Measurements from ENCODE around the gene SEMA6A.
"Not testable (repeated sequence)": the region's sequence is repeated elsewhere in the genome, so short reads cannot be mapped to it uniquely, and the experiment has no call there.

SEMA6A gene

DNA sequence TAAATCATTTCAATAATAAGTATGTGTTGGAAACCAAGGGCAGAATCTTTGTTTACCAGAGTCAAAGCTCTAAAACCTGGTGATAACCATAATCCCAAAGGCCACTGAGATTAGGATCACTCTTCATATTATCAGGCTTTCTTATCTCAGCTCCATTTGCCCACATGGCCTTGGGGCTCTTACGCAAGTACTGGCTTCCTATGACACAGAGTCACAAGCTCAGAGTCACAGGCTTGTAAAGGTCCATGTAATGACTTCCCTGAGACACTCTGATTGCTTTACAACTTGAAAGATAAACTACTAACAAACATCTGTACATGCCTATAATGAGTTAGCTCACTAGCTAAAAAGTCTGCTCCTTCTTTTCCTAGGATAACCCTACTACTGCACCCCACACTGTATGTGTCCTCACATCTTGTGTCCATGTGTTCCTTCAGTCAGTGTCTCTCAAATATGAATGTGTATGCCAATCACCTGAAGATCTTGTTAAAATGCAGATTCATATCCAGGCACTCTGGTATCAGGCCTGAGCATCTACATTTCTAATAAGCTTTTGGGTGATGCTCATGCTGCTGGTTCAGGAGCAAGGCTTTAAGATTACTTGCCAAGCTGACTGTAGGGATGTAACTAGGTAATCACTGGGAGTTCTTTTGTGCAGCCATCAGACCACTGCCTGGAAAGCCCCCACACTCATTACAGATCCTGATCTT lies 28.4 kb downstream of the SEMA6A start:
- DNase-seq: no peak

DNA sequence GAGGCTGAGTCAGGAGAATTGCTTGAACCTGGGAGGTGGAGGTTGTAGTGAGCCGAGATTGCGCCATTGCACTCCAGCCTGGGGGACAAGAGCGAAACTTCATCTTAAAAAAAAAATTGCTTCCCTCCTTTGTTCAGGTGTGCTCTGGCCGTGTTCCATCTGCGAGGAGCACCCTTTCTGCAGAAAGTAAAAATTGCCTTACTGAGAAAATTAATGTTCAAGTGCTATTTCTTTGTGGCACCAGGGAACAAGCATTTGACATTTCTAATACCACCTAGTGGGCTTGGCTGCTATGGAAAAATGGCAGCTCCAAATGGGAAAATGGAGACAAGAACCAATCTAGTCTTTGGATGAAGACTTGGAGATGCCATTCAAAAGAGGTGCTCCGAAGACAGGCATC lies 29.2 kb downstream of the SEMA6A start:
- not testable (repeated sequence) for DNase-seq

DNA sequence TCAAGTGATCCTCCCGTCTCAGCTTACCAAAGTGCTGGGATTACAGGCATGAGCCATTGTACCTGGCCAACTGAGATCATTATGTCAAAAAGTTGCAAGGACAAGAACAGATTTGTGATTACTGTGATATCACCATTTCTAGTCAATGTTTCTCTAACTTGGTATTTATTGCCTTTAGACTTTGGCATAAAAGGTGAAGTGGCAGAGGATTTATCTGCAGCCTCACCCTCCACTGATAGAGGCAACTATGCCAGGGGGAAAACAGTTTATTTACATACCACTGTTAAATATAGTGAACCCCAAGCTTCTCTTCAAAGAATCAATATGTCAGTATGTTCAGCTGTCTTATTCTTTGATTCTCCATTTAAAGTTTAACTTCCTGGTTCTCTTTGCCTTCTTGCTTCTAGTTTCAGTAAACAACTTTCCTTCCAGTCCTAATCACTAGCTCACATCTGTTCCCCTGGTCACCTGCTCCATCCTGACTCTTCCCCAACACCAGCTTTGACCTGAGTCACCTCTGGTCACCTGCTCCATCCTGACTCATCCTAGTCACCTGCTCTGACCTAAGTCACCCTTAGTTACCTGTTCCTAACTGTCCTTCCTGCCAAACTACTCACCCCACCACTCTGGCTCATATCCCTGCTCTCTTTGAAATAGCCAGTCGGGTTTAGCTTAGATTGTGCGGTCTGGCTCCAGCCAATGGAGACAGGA lies 29.9 kb downstream of the SEMA6A start:
- DNase-seq: no peak

DNA sequence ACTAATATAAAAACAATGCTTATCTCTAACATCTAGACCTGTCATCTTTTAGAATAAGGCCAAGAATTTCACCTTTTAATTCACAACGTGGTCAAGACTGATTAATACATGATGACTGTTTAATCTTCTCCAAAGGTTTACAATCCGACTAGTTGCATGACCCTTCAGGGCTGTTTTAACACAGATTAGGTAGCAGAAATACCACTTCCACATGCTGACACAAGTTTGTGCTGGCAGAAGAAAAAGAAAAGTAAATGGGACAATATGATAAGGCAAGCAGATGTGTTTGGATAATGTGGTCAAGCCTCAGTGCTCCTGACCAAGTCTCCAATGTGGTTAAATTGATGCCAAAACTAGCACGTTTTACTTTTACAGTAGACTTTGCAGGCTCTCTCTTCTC lies 31.1 kb downstream of the SEMA6A start:
- DNase-seq: no peak

DNA sequence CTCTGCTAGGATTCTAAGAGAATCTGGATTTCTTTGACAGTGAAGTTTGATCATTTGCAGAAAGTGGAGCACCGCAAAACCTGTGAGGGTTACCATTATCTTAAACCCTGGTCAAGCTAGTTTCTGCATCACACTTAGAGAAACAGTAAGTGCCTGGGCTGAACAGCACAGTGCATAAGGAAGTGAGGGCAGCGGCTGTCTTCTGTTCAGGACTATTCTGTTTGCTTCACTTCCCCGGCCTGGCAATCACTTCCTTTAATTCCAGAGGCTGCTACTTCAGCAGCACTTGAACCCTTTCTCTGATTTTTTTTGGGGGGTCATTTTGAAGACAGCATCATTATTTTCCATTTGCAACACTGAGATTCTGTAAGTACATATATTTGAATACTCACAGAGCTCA lies 32.0 kb downstream of the SEMA6A start:
- DNase-seq: no peak

DNA sequence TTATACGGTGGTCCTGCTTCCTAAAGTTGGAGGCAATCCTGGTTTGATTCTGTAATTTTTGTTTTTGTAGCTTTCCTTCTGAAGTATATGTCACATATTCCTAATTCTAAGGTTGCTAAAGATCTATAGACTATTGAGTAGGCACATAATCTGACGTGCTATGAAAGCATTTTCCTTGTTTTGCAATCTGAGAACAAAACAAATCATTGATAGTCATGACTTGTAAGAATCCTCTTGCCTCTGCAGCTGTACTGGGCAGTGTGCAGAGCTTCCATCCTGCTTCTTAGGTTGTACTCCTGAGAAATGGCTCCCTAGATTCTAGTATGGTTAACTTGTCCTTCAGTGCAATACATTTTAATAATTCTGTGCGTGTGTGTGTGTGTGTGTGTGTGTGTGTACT lies 35.4 kb downstream of the SEMA6A start:
- DNase-seq: no peak

DNA sequence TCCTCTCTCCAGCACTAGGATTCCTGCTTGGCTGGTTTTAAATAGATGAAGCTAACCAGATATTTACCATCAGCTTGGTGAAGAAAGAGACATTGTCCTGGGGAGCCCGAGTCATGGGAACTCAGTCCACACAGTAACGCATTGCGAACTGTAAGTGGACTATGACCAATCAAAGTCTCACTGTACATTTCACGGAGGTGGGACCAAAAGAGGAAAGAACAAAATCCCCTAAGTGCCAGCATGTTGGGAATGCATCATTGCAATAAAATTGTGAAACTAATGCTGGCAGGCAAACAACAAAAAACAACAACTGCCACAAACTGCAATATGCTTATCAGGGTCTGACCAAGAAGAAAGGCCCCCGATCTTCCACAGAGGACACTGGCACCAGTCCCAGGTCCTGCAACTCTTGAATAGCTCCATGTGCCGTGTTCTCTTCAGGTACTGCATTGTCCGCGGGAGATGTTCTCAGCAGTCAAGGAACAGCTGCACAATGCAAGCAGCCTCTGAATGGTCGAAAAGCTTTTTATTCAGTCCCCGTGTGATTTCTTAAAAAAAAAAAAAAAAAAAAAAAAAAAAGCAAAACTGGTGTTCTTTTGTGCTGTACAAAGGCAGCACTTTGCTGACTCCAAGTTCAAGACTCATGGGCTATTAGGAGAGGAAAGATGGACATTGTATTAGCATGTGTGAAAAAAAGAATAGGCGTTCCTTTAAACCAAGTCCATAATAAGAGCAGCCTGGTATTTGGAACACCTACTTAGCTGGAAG lies 38.1 kb downstream of the SEMA6A start:
- DNase-seq: no peak

DNA sequence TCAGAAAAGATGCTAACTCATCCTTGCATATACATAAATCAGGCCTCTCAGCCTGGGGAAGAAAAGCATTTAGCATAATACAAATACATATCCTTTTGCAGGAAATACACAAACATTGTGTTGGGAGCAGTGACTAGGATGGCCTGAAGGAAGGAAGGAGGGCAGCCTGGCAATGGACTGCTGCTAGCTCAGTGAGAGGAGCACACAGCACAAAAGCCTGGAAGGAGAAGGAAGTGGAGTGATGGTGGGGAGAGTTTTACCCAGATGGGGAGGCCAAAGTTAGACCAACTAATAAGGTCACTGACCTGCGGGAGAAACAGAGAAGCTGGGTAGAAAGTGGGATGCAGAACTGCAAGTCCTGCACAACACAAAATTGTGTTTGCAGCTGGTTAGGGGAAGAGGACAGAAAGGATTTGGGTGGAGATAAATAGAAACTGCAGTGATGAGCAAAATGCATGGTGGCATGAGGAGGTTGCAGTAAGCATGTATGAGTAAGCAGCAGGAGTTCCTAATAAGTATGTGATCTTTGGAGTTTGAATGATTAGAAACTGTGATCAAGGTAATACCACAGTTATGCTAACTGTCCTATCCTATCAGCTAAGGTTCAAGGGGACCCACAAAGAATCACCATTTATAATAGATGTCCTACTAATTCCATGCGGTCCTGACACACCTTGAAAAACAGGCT lies 39.5 kb downstream of the SEMA6A start:
- no peak for DNase-seq

DNA sequence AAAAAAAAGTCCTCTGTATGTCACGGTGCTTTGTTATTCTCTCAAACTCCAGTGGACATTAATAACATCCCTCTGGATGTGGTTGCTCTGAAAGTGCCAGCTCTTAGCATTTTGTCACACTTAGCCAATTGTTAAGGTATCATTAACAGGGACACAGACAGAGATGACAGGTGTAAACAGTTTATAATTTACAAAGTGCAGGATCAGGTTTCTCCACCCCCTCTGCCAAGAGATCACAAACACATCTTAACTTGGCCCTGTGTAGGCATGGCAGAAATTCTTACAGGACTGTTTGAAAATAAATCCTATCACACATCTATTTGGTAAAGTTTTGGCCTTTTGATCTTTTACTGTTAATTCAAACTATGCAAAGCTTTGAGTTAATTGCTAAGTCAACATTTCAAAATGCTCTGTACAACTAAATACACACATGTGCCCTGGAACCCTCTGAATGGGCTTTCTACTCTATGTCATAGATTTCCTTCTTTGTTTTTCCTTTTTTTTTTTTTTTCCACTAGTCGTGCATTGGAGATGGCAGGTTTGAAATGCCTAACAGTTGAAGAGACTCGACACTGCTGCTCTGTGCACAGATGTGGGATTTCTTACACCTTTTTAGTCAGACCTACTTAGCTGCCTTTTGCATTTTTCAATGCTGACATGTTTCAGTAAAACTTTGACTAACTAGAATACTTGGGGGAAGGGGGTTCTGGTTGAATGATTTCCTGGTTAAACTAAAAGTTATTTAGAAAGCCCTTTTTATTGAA lies 41.7 kb downstream of the SEMA6A start:
- DNase-seq: no peak

DNA sequence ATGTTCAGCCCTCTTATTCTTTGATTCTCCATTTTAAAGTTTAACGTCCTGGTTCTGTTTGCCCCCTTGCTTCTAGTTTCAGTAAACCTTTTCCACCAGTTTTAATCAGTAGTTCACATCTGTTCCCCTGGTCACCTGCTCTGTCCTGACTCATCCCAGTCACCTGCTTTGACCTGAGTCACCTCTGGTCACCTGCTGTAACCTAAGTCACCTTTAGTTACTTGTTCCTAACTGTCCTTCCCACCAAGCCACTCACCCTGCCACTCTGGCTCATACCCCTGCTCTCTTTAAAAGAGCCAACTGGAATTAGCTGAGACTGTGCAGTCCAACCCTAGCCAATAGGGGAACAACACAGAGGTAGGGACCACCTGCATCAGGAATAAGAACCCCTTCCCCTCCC lies 43.0 kb downstream of the SEMA6A start:
- DNase-seq: no peak

DNA sequence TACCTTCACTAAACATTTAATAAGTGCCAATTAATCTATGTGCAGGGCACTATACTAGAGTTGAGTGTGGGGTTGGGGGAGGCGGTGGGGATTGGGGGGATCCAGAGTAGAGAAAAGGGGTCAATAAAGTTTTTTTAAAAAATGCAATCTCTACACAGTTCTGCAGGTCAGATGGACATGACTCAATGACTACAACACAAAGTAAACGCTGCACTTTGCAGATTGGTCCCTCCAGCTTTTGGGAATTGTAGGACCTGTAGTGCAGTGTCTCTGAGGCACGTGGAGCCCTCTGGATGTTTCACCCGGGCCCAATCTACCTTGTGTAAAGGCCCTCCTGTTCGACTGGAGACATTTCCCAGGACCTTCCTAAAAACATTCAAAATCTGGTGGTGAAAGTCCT lies 43.5 kb downstream of the SEMA6A start:
- DNase-seq: no peak

DNA sequence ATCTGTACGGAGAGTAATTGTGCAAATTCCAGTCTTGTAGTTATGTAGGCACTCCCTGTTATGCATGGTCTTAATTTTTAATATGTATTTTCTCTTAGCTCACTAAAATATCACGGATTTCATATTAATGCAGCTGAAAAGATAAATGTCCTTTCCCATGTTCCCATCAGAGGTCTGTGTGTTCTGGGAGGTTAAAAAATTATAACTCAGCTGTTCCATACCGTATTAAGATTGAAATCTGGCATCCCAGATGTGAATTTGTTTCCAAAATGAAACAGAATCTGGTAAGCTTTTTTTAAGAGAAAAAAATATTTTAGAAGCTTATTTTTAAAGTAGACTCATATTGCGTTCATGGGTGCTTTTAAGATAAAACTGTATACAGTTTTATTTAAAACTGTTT lies 44.3 kb downstream of the SEMA6A start:
- no peak for DNase-seq

DNA sequence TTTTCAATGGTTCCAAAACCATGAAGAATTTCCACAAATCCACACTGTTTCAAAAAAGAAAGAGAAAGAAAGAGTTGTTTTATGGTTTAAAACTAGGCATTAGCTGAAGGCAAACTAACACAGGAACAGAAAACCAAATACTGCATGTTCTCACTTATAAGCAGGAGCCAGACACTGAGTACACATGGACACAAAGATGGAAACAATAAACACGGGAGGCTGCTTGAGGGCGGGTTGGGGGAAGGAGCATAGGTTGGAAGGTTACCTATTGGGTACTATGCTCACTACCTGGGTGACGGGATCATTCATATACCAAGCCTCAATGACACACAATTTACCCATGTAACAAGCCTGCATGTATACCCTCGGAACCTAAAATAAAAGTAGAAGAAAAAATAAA lies 45.0 kb downstream of the SEMA6A start:
- DNase-seq: no peak

DNA sequence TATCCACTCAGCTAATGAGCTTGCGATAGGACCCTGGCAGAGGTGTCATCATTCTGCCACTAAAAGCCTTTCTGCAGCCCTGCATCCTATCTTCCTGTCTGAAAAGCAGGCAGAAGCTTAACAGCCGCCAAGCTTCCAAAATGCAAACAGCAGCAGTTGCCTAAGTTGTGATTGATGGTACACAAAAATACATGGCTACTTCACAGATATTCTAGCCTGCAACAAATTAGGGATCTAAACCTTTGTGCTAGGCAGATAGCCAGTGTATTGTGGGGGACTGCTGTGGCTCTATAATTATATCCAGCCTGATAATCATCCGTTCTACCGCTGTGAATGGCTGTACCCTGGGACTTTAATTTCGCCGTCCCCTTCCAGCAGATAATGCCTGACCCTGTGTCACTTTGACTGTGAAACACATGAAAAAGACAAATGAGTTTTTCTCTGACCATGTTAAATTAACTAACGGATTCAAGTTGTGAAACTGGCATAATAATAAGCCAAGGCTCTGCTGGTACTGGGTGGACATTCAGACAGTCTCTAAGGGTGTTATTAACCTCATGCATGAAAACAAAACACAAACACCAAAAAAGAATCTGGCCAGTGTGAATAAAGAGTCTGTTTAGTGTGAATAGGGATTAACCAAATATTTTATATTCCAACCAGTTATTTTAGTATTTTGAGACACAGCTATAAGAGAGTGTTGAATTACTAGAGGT lies 45.9 kb downstream of the SEMA6A start:
- DNase-seq: no peak

DNA sequence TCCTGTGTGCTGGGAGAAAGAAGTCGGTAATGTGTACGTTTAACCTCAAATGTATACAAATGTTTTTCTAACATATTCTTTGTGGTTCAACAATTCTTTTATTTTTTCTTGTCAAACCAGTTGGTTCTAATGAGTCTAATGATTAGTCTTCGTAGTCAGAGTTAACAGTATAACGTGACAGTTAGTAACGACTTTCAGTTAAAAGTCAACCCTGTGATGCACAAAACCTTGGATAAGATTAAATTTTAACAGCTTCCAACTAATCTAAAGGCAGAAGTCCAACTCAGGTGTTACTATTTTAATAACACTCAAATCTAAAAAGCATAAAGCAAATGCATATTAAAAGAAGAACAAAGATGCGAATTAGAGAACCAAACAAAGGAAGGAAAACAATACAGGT lies 47.0 kb downstream of the SEMA6A start:
- DNase-seq: no peak

DNA sequence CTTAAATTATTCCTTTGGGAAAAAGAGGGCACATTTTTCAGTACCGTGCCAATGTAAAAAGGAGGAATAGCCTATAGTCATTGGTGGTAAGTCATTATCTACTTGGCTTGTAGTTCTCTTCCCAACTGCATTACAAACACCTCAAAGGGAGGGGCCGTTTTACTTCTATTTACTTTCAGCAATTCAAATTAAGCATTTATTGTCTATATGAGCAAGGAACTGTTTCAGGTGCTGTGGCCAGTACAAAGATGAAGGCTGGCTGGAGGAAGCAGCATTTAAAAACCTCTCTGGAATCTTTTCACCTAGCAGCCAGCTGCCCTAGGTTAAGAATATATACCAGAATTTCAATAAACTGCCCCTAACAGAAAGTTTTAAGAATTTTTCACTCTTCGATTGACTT lies 48.9 kb downstream of the SEMA6A start:
- DNase-seq: no peak

DNA sequence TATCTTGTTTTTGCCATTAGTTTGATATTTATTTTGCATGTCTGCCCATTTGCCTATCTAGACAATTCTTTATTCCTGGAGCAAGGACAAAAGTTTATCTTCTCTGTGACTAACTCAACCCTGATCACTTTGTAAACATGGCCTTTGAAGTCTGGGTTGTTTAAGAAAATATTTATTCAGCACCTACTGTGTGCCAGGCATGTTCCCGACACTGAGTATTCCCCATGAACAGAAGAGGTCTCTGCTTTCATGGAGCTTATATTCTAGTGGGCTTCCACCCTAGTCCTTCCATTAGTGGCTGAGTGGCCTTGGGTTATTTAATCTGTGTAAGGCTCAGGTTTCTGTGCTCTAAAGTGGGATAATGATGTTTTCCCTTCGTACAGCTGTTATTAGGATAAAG lies 49.7 kb downstream of the SEMA6A start:
- DNase-seq: no peak

DNA sequence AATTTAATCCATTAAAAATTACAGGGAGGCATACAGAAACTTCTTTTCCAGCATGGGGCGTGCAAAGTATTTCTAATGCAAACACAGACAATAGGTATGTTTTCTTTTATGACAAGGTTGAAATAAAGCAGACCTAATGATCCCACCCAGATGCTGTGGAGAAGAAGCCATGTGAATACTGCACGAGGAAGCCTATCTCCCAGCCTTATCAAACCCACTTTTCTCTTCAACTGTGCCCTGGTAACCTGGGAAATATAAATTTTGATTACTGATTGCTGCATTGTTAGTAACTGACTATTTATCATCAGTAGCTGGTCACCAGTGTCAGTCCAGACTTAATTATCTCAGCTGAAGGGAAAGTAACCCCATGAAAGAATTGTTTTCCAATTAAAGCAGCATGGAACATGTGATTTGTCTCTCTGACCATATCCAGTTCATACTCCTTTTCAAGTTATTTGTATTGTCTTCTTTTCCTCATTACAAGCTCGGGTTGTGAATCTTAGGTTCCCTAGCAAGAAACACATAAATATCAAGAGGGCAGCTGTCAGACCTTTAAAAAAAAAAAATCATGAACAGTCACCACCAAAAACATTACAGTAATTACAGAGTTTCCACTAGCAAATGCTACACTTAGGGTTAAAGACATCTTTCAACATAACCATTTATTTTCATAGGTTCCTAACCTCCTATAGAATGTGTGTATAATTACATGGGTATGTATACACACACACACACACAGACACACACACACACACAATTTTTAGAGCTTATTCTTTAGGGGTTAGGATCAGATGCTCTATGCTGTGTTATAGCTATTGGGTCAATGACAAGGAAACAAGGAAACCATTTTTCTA lies 50.3 kb downstream of the SEMA6A start:
- no peak for DNase-seq

DNA sequence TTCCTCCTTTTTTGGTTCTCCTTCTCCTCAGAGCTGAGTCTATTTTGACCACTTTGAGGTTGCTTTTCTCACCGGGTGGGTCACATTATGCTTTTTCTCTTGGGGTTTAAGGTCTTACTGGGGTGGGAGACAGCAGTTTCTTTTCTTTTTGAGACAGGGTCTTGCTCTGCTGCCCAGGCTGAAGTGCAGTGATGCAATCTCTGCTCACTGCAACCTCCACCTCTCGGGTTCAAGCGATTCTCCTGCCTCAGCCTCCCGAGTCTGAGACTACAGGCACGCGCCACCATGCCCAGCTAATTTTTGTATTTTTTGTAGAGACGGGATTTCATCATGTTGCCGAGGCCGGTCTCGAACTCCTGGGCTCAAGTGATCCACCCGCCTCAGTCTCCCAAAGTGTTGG lies 51.4 kb downstream of the SEMA6A start:
- DNase-seq: not testable (repeated sequence)

DNA sequence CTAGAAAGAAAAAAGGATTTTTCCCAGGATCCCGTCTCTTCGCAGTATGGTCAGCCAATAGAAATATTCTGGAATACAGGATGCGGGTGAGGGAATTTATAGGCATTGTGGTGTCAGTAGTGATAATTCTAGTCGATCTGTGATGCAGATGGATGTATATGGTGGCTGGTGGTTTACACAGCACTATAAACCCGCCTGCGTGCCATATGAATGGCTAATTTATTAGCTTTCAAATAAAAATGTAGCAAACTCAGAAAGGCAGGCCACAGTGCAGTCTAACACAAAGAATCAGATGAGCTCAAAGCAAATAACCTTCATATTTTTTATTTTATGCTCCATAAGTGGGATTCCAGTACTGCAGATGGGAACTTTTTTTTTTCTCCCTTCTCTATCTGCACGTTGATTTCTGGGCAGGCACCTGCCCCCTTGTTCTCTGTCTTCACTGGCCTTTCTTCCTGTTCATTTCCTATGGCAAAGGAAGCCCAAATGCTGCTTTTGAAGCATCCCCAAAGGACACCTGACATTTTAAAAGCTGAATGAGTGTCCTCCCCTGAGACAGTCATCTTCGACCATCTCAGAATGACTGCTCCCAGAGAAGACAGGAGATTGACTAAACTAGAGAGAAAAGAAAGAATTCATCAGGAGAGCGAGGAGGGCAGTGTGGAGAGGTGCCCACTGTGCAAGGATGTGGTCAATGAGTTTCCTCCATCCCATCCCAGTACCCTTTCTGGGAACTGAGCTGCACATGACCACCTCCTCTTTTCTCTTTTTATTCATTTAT lies 52.1 kb downstream of the SEMA6A start:
- no peak for DNase-seq

All from CD4-positive, alpha-beta T cell treated with Interleukin-17A for 4 hours (primary cell).